HepG2 (cell line): ENCODE data around the gene OR5W2. TPM values are rescaled to one million over a fixed set of nuclear protein-coding genes. Genes with fewer than 3 reads are reported as not detected.
"Not testable (repeated sequence)": the region's sequence is repeated elsewhere in the genome, so short reads cannot be mapped to it uniquely, and the experiment has no call there.

Experiments used
- ATAC-seq: fragments of 200-7000 bp; cut with Tn5 transposase; 3 replicates; pipeline ENCODE4 v1.9.1; 2020; ENCODE audit warnings: mild to moderate bottlenecking, moderate library complexity
- BruUV-seq: library from RNA; stranded (reverse); fragments of 400-500 nt; replicated peaks from 2 replicates; lab custom pipeline; 2021; lab: Mats Ljungman, UMichigan
- CTCF ChIA-PET: fragments of 300-600 bp; formaldehyde crosslinking; extraction: SDS; loops from one replicate; lab custom pipeline; 2021; ENCODE audit warnings: low total read pairs, inconsistent platforms, low intra/inter-chr PET ratio; lab: Yijun Ruan, JAX
- POLR2A ChIA-PET: fragments of 350-600 bp; sonication (Branson Sonifier 250); formaldehyde crosslinking; loops from one replicate; lab custom pipeline; 2020; ENCODE audit warnings: antibody characterized with exemption, inconsistent platforms; lab: Yijun Ruan, JAX
- DNase-seq: peaks from one replicate; pipeline ENCODE4 v3.0.0-alpha.2; 2015; ENCODE audit warnings: low spot score
- FAIRE-seq: peaks from 3 replicates; lab custom pipeline; 2011; peaks lifted over from hg19 to GRCh38; lab: Jason Lieb, UNC
- H2AFZ ChIP-seq: one replicate; pipeline ENCODE4 v1.6.1; 2011; ENCODE audit warnings: low read length, inconsistent platforms
- H3K27ac ChIP-seq: fragments of 300-600 bp; 3 replicates; pipeline ENCODE4 v1.8.0; 2011; ENCODE audit warnings: mixed run types, mild to moderate bottlenecking, mixed read lengths, low read length, inconsistent platforms; ENCODE audit not compliant: insufficient read depth; ENCODE audit errors: extremely low read length
- H3K27me3 ChIP-seq, 2 experiments: fragments of 200-600 bp in 1 of 2; 2 replicates in 1 of 2; 3 replicates in 1 of 2; pipeline versions ENCODE4 v1.6.0 to v1.8.0; 2011; ENCODE audit warnings: low read length in 2 of 2, mild to moderate bottlenecking in 2 of 2, moderate library complexity in 2 of 2, inconsistent platforms in 1 of 2; ENCODE audit not compliant: insufficient read depth in 2 of 2, control insufficient read depth in 1 of 2
- H3K36me3 ChIP-seq, 2 experiments: fragments of 200-600 bp in 1 of 2; replicated peaks in 1 of 2; 2 replicates in 1 of 2; 3 replicates in 1 of 2; pipeline versions ENCODE4 v1.5.1 to v1.8.0; 2011; ENCODE audit warnings: low read length in 2 of 2, inconsistent platforms in 1 of 2; ENCODE audit not compliant: insufficient read depth in 2 of 2, control insufficient read depth in 1 of 2
- H3K4me1 ChIP-seq: 2 replicates; pipeline ENCODE4 v1.5.1; 2012; ENCODE audit warnings: low read length, inconsistent platforms; ENCODE audit not compliant: insufficient read depth
- H3K4me2 ChIP-seq: 2 replicates; pipeline ENCODE4 v1.6.0; 2011; ENCODE audit warnings: low read depth, low read length, inconsistent platforms
- H3K4me3 ChIP-seq, 3 experiments: fragments of 200-600 bp in 1 of 3; sonication (generic), shearing (Covaris generic) in 1 of 3; replicated peaks in 1 of 3; 2 replicates each; pipeline ENCODE4 v1.5.1; 2011 to 2016; ENCODE audit warnings: low read length in 3 of 3, inconsistent platforms in 2 of 3, low read depth in 2 of 3, mild to moderate bottlenecking in 2 of 3, control low read depth in 1 of 3, mixed read lengths in 1 of 3; ENCODE audit not compliant: insufficient read depth in 1 of 3
- H3K79me2 ChIP-seq: one replicate; pipeline ENCODE4 v1.6.1; 2011; ENCODE audit warnings: low read length, inconsistent platforms; ENCODE audit not compliant: insufficient read depth
- H3K9ac ChIP-seq: 2 replicates; pipeline ENCODE4 v1.6.0; 2011; ENCODE audit warnings: mild to moderate bottlenecking, low read depth, low read length, inconsistent platforms; ENCODE audit not compliant: insufficient read depth
- H3K9me3 ChIP-seq: 2 replicates; pipeline ENCODE4 v1.5.1; 2012; ENCODE audit warnings: mild to moderate bottlenecking, low read length
- H4K20me1 ChIP-seq: 2 replicates; pipeline ENCODE4 v1.6.0; 2011; ENCODE audit warnings: inconsistent platforms, mild to moderate bottlenecking, low read length, moderate library complexity; ENCODE audit not compliant: insufficient read depth
- WGBS: methylation state at CpG from one replicate; pipeline ENCODE4 v1.1.6; 2017; ENCODE audit warnings: low lambda C conversion rate; 5-methylcytosine and 5-hydroxymethylcytosine counted together
- in situ Hi-C: cut with HindIII; loops from 2 replicates; pipeline ENCODE4 v1.10.0; 2017; ENCODE audit warnings: low pct_unique_long_range_greater_than_20kb; ENCODE audit not compliant: extremely low pct_ligation_motif_present
- intact Hi-C: fragments of 100-400 bp; cut with micrococcal nuclease; formaldehyde crosslinking; loops from one replicate; pipeline ENCODE4 v1.10.0; 2022; ENCODE audit not compliant: unreplicated experiment
- polyA plus RNA-seq, 8 experiments: library from polyadenylated mRNA; depleted of rRNA in 3 of 8; stranded (reverse) in 7 of 8; unstranded in 1 of 8; fragments of >200 nt; fragmentation: Illumina TruSeq in 4 of 8; extraction: Trizol in 4 of 8; gene quantifications; 2 replicates each; pipeline versions ENCODE4 v1.2.1 to v1.2.3, GENCODE V29; 2011 to 2016; ENCODE audit warnings: low read depth in 4 of 8, missing spikeins in 1 of 8, mixed read lengths in 1 of 8; ENCODE audit not compliant: insufficient read depth in 1 of 8
- total RNA-seq, 5 experiments: library from RNA; depleted of rRNA; stranded (reverse); fragments of >200 nt; fragmentation: Illumina TruSeq; extraction: Trizol; gene quantifications; 2 replicates each; pipeline ENCODE4 v1.2.3, GENCODE V29; 2016; ENCODE audit warnings: low read depth in 1 of 5

OR5W2 gene
- total and polyA plus RNA-seq, 2 of the 13 experiments (the other 11 are each of a cell fraction or from before 2014, with no cell fraction given): not detected

- H3K4me3 ChIP-seq, FAIRE-seq, H3K36me3 ChIP-seq, H2AFZ ChIP-seq, CTCF ChIA-PET, ATAC-seq, H3K27me3 ChIP-seq, H4K20me1 ChIP-seq, DNase-seq, POLR2A ChIA-PET, H3K79me2 ChIP-seq, H3K27ac ChIP-seq, intact Hi-C loops, BruUV-seq, H3K4me2 ChIP-seq, H3K9me3 ChIP-seq, H3K9ac ChIP-seq, in situ Hi-C loops, H3K4me1 ChIP-seq: not testable (repeated sequence)
- 41% methylated on average over 1 of the region's 1 CpG for WGBS
These were observed 31.4 kb downstream of the OR5W2 start, which contains the start of gene TRIM51 for GRCh38 chr11:55882997-55883396. Gene TRIM51 (plus strand): TSS chr11:55883297. CDS start chr11:55885429, 2,132 bp downstream.

GRCh38 chr11:55873146-55873545, 41.2 kb downstream of the OR5W2 start:
- CTCF ChIA-PET, POLR2A ChIA-PET, ATAC-seq, H3K4me1 ChIP-seq, H3K79me2 ChIP-seq, H3K4me2 ChIP-seq, in situ Hi-C loops, intact Hi-C loops, BruUV-seq, H4K20me1 ChIP-seq, FAIRE-seq, H3K9me3 ChIP-seq, H3K4me3 ChIP-seq, H3K27ac ChIP-seq, H2AFZ ChIP-seq, H3K27me3 ChIP-seq, H3K36me3 ChIP-seq, H3K9ac ChIP-seq, DNase-seq: not testable (repeated sequence)
- WGBS: 52% methylated on average over 11 of the region's 34 CpGs

- H3K27ac ChIP-seq, H3K27me3 ChIP-seq, H2AFZ ChIP-seq, ATAC-seq, H3K9me3 ChIP-seq, H3K9ac ChIP-seq, H3K4me2 ChIP-seq, FAIRE-seq, H3K4me3 ChIP-seq, H3K4me1 ChIP-seq, H4K20me1 ChIP-seq, DNase-seq, H3K36me3 ChIP-seq, intact Hi-C loops, CTCF ChIA-PET, in situ Hi-C loops, POLR2A ChIA-PET, BruUV-seq, H3K79me2 ChIP-seq: not testable (repeated sequence)
- 84% methylated on average over 5 of the region's 33 CpGs for WGBS
These were observed 41.7 kb downstream of the OR5W2 start for GRCh38 chr11:55872731-55873130.

- H3K9me3 ChIP-seq, FAIRE-seq, H3K79me2 ChIP-seq, ATAC-seq, H3K4me3 ChIP-seq, H3K27ac ChIP-seq, H4K20me1 ChIP-seq, H3K4me2 ChIP-seq, CTCF ChIA-PET, BruUV-seq, DNase-seq, intact Hi-C loops, H3K27me3 ChIP-seq, H3K4me1 ChIP-seq, POLR2A ChIA-PET, H3K9ac ChIP-seq, in situ Hi-C loops, H2AFZ ChIP-seq, H3K36me3 ChIP-seq: not testable (repeated sequence)
- WGBS: 13% methylated on average over 4 of the region's 4 CpGs
These were observed 47.0 kb downstream of the OR5W2 start for GRCh38 chr11:55867354-55867753.
